Left ventricle myocardium inferior (tissue), 1 donor: Measurements from ENCODE around the gene HFM1. TPM values are rescaled to one million over a fixed set of nuclear protein-coding genes. Genes with fewer than 3 reads are reported as not detected.
"Not testable (repeated sequence)": the region's sequence is repeated elsewhere in the genome, so short reads cannot be mapped to it uniquely, and the experiment has no call there.

Source experiments
- DNase-seq: peaks from one replicate; pipeline ENCODE4 v3.0.0-alpha.2; 2020
- H3K27ac ChIP-seq: fragments of 200-600 bp; replicated peaks from 2 replicates; pipeline ENCODE4 v1.8.0; 2021
- H3K27me3 ChIP-seq: fragments of 200-600 bp; 2 replicates; pipeline ENCODE4 v1.8.0; 2021; ENCODE audit warnings: low read depth
- H3K36me3 ChIP-seq: fragments of 200-600 bp; 2 replicates; pipeline ENCODE4 v1.8.0; 2021
- H3K4me1 ChIP-seq: fragments of 200-600 bp; 2 replicates; pipeline ENCODE4 v1.8.0; 2021
- H3K4me3 ChIP-seq: fragments of 200-600 bp; 2 replicates; pipeline ENCODE4 v1.8.0; 2021; ENCODE audit warnings: mild to moderate bottlenecking, moderate library complexity
- H3K9me3 ChIP-seq: fragments of 200-600 bp; replicated peaks from 2 replicates; pipeline ENCODE4 v1.8.0; 2021
- intact Hi-C: fragments of 100-400 bp; cut with micrococcal nuclease; formaldehyde crosslinking; loops from one replicate; pipeline ENCODE4 v1.11.0; 2022
- total RNA-seq: library from RNA; stranded (reverse); fragmentation: NEBNext Ultra II Directional; extraction: Animal tissue kit (Norgen Biotek cat#: 25700); gene quantifications from one replicate; pipeline ENCODE4 v1.2.1, GENCODE V29; 2021
- TF ChIP-seq, protein P1 (sequence below): fragments of 200-600 bp; IDR thresholded peaks from 2 replicates; pipeline ENCODE4 v1.8.0; 2021; ENCODE audit warnings: antibody characterized with exemption, mild to moderate bottlenecking, borderline replicate concordance
- donor health status: DM: no; HTN: yes; CAD: no; lungs with severe emphysema.

Gene HFM1
- total RNA-seq, 1 donor from 2014 or later, result 1.7 TPM

DNA sequence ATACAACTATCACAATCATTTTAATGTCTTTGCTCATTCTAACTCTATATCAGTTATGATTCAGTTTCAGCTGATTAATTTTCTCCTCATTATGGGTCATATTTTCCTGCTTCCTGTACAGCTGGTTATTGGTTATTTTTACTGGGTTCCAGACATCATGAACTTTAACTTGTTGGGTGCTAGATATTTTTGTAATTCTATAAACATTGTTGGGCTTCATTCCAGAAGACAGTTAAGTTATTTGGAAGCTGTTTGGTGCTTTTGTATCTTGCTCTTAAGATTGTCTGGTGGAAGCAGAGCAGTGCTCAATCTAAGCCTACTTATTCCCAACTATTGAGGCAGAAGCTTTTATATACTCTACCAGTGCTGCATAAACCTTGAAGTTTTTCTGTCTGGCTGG lies 34.4 kb upstream of the HFM1 start:
- H3K9me3 ChIP-seq, result no peaks in the 10 kb centered on the region
- peaks cover 13% of the 10 kb centered on the region for H3K27me3 ChIP-seq
- TF ChIP-seq, protein P1, sequence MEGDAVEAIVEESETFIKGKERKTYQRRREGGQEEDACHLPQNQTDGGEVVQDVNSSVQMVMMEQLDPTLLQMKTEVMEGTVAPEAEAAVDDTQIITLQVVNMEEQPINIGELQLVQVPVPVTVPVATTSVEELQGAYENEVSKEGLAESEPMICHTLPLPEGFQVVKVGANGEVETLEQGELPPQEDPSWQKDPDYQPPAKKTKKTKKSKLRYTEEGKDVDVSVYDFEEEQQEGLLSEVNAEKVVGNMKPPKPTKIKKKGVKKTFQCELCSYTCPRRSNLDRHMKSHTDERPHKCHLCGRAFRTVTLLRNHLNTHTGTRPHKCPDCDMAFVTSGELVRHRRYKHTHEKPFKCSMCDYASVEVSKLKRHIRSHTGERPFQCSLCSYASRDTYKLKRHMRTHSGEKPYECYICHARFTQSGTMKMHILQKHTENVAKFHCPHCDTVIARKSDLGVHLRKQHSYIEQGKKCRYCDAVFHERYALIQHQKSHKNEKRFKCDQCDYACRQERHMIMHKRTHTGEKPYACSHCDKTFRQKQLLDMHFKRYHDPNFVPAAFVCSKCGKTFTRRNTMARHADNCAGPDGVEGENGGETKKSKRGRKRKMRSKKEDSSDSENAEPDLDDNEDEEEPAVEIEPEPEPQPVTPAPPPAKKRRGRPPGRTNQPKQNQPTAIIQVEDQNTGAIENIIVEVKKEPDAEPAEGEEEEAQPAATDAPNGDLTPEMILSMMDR, result no peak
- H3K36me3 ChIP-seq, result no peaks in the 10 kb centered on the region
- intact Hi-C loops, result no loop called here
- H3K4me3 ChIP-seq, result no peak overlapping the region
- H3K27ac ChIP-seq, result peak overlapping the region; percentile 11
- no peak for DNase-seq
- H3K4me1 ChIP-seq, result no peaks in the 10 kb centered on the region

DNA sequence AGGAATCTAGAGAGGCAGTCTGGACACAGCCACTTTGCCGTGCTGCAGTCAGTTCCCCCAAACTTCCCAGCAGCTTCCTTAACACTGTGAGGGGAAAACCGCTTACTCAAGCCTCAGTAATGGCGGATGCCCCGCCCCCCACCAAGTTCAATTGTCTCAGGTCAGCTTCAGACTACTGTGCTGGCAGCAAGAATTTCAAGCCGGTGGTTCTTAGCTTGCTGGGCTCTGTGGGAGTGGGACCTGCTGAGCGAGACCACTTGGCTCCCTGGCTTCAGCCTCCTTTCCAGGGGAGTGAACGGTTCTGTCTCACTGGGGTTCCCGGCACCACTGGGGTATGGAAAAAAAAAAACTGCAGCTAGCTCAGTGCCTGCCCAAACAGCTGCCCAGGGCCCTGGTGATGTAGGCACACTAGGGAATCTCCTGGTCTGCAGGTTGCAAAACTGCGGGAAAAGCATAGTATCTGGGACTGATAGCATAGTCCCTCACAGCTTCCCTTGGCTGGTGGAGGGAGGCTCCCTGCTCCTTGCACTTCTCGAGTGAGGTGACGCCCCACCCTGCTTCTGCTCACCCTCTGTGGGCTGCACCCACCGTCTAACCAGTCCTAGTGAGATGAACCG lies 23.7 kb upstream of the HFM1 start:
- Histone ChIP-seq H3K4me3 (peak overlapping the region; percentile 27), H3K36me3 (no peaks in the 10 kb centered on the region), H3K27me3 (peaks cover 8% of the 10 kb centered on the region), H3K27ac (no peak overlapping the region), H3K9me3 (no peaks in the 10 kb centered on the region), H3K4me1 (no peaks in the 10 kb centered on the region)
- TF ChIP-seq, protein P1, result no peak
- DNase-seq, result no peak
- intact Hi-C loops, result no loop called here

DNA sequence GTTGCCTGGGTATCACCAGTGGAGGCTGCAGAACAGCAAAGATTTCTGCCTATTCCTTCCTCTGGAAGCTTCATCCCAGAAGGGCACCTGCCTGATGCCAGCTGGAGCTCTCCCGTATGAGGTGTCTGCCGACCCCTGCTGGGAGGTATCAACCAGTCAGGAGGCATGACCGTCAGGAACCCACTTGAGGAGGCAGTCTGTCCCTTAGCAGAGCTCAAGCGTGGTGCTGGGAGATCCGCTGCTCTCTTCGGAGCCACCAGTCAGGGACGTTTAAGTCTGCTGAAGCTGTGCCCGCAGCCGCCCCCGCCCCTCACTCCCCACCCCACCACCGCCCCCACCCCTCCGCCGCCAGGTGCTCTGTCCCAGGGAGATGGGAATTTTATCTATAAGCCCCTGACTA lies 23.1 kb upstream of the HFM1 start:
- DNase-seq, result no peak
- H3K27ac ChIP-seq, result no peak overlapping the region
- H3K4me3 ChIP-seq, result peak overlapping the region; percentile 27
- intact Hi-C loops, result no loop called here
- peaks cover 8% of the 10 kb centered on the region for H3K27me3 ChIP-seq
- no peaks in the 10 kb centered on the region for H3K4me1 ChIP-seq
- H3K9me3 ChIP-seq, result no peaks in the 10 kb centered on the region
- H3K36me3 ChIP-seq, result no peaks in the 10 kb centered on the region
- TF ChIP-seq, protein P1, result no peak

DNA sequence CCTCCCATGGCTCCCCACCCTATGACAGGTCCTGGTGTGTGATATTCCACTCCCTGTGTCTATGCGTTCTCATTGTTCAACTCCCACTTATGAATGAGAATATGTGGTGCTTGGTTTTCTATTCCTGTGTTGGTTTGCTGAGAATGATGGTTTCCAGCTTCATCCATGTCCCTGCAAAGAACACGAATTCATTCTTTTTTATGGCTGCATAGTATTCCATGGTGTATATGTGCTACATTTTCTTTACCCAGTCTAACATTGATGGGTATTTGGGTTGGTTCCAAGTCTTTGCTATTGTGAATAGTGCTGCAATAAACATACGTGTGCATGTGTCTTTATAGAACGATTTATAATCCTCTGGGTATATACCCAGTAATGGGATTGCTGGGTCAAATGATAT lies 17.9 kb upstream of the HFM1 start:
- DNase-seq, H3K4me3 ChIP-seq, intact Hi-C loops, H3K4me1 ChIP-seq, H3K27ac ChIP-seq, H3K36me3 ChIP-seq, H3K9me3 ChIP-seq: not testable (repeated sequence)
- peaks cover 11% of the 10 kb centered on the region for H3K27me3 ChIP-seq

DNA sequence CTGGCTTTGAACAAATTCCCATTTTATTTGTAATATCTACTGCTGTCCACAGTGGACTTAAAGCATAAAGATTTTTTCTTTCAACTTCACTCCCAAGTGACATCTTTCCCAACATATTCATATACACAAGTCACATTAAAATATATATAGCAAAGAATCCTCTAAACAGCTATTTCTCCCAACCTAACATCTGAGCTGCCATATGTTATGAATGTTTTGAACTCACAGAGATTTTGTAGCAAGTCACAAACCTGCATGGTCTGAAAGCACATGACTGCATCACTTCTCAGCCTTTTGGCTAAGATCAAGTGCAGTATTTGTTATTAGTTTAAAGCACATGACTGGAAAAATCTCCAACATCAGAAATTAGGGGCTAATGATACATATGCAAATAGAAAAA lies 7.7 kb upstream of the HFM1 start:
- Histone ChIP-seq H3K9me3 (no peaks in the 10 kb centered on the region), H3K27me3 (peaks cover 14% of the 10 kb centered on the region), H3K27ac (no peak overlapping the region), H3K36me3 (no peaks in the 10 kb centered on the region), H3K4me3 (no peak overlapping the region), H3K4me1 (no peaks in the 10 kb centered on the region)
- intact Hi-C loops, result no loop called here
- no peak for DNase-seq
- TF ChIP-seq, protein P1, result no peak

DNA sequence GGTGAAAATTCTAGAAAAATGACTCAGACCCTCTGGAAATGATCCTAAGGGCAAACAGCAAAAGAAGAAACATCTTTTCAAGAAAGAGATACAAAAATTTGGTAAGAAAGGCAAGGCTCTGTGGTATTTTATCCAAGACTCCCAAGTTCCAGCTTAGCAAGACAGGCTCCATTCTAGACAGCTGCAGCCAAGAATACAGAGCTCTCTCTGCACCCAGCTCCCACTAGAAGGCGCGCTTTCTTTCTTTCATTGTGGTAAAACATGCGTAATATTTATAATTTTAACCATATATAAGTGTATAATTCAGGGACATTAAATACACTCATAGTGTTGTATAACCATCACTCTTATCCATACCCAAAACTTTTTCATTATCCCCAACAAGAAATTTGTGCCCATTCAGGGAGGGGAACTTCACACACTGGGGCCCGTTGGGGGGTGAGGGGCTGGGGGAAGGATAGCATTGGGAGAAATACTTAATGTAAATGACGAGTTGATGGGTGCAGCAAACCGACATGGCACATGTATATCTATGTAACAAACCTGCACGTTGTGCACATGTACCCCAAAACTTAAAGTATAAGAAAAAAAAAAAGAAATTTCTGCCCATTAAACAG lies 2.2 kb upstream of the HFM1 start:
- TF ChIP-seq, protein P1, result peak; percentile 12
- peaks cover 22% of the 10 kb centered on the region for H3K4me1 ChIP-seq
- no peak overlapping the region for H3K4me3 ChIP-seq
- intact Hi-C loops, result no loop called here
- H3K36me3 ChIP-seq, result no peaks in the 10 kb centered on the region
- peaks cover 25% of the 10 kb centered on the region for H3K27me3 ChIP-seq
- no peaks in the 10 kb centered on the region for H3K9me3 ChIP-seq
- no peak for DNase-seq
- H3K27ac ChIP-seq, result no peak overlapping the region
